Measurements from ENCODE around the gene PRKN.
"Not testable (repeated sequence)": the region's sequence is repeated elsewhere in the genome, so short reads cannot be mapped to it uniquely, and the experiment has no call there.

Gene PRKN

GRCh38 chr6:162450358-162450757 is 277.2 kb downstream of the PRKN start:
- no peak for DNase-seq (ENCODE audit: low read depth in 2 of 2)

- no peak for DNase-seq (ENCODE audit: low read depth in 2 of 2)
Observed at GRCh38 chr6:162448294-162448693, 279.3 kb downstream of the PRKN start.

- no peak for DNase-seq (ENCODE audit: low read depth in 2 of 2)
Observed at GRCh38 chr6:162443101-162443500, 284.5 kb downstream of the PRKN start.

- DNase-seq (ENCODE audit: low read depth in 2 of 2) = no peak
Observed at GRCh38 chr6:162442687-162443086, 284.9 kb downstream of the PRKN start.

GRCh38 chr6:162441991-162442390 is 285.6 kb downstream of the PRKN start:
- no peak for DNase-seq (ENCODE audit: low read depth in 2 of 2)

- DNase-seq (ENCODE audit: low read depth in 2 of 2) = no peak
Observed at GRCh38 chr6:162438980-162439379, 288.6 kb downstream of the PRKN start.

GRCh38 chr6:162435071-162435470 is 292.5 kb downstream of the PRKN start:
- DNase-seq (ENCODE audit: low read depth in 2 of 2) = no peak

GRCh38 chr6:162421004-162421403 is 306.6 kb downstream of the PRKN start:
- no peak for DNase-seq (ENCODE audit: low read depth in 2 of 2)

- DNase-seq (ENCODE audit: low read depth in 2 of 2) = no peak
Observed at GRCh38 chr6:162416831-162417537, 310.6 kb downstream of the PRKN start.

GRCh38 chr6:162416307-162416706 is 311.3 kb downstream of the PRKN start:
- DNase-seq (ENCODE audit: low read depth in 2 of 2) = no peak

- DNase-seq (ENCODE audit: low read depth in 2 of 2) = no peak
Observed at GRCh38 chr6:162409741-162410691, 317.6 kb downstream of the PRKN start.

- no peak for DNase-seq (ENCODE audit: low read depth in 2 of 2)
Observed at GRCh38 chr6:162408826-162409535, 318.6 kb downstream of the PRKN start.

GRCh38 chr6:162404951-162405350 is 322.6 kb downstream of the PRKN start:
- DNase-seq (ENCODE audit: low read depth in 2 of 2) = no peak

- no peak for DNase-seq (ENCODE audit: low read depth in 2 of 2)
Observed at GRCh38 chr6:162403031-162403430, 324.5 kb downstream of the PRKN start.

- no peak for DNase-seq (ENCODE audit: low read depth in 2 of 2)
Observed at GRCh38 chr6:162395181-162395580, 332.4 kb downstream of the PRKN start.

- DNase-seq (ENCODE audit: low read depth in 2 of 2) = not testable (repeated sequence)
Observed at GRCh38 chr6:162390961-162391811, 336.4 kb downstream of the PRKN start.

GRCh38 chr6:162389343-162390085 is 338.1 kb downstream of the PRKN start:
- DNase-seq (ENCODE audit: low read depth in 2 of 2) = no peak

- no peak for DNase-seq (ENCODE audit: low read depth in 2 of 2)
Observed at GRCh38 chr6:162388383-162388777, 339.2 kb downstream of the PRKN start.

- DNase-seq (ENCODE audit: low read depth in 2 of 2) = no peak
Observed at GRCh38 chr6:162387718-162388382, 339.7 kb downstream of the PRKN start.

GRCh38 chr6:162385980-162386379 is 341.6 kb downstream of the PRKN start:
- DNase-seq (ENCODE audit: low read depth in 2 of 2) = no peak

Data from stimulated activated CD4-positive, alpha-beta T cell treated with anti-CD3 and anti-CD28 coated beads, Interleukin-15, amount 100 ng/mL, for 48 hours (primary cell).